Activated gamma-delta T cell (primary cell): ENCODE measurements around the gene DDIT3.
"Not testable (repeated sequence)": the region's sequence is repeated elsewhere in the genome, so short reads cannot be mapped to it uniquely, and the experiment has no call there.

ENCODE experiments used
- DNase-seq: peaks from one replicate; lab custom pipeline; 2025; lab: John Stamatoyannopoulos, UW
- total RNA-seq, 2 donors: gene quantifications; one replicate each; lab custom pipeline; 2026; lab: John Stamatoyannopoulos, UW

The DDIT3 gene
- 37.3 to 39.8 reads per million in 2 donors for total RNA-seq

- DNase-seq: peak; percentile 99
These were observed at the start of gene DDIT3 for GRCh38 chr12:57520053-57520818. Gene DDIT3 (minus strand): TSS chr12:57520514. CDS start chr12:57517406, 3,108 bp downstream.

- DNase-seq: no peak
These were observed 49.5 kb upstream of the DDIT3 start for GRCh38 chr12:57569858-57570257.

GRCh38 chr12:57568838-57569237 lies 48.5 kb upstream of the DDIT3 start:
- no peak for DNase-seq

GRCh38 chr12:57564178-57564740 lies 43.9 kb upstream of the DDIT3 start:
- DNase-seq: no peak

- DNase-seq: no peak
These were observed 43.0 kb upstream of the DDIT3 start for GRCh38 chr12:57563358-57563757.

- DNase-seq: not testable (repeated sequence)
These were observed 40.8 kb upstream of the DDIT3 start for GRCh38 chr12:57561117-57561516.

- no peak for DNase-seq
These were observed 40.2 kb upstream of the DDIT3 start for GRCh38 chr12:57560516-57560915.

- DNase-seq: no peak
These were observed 38.5 kb upstream of the DDIT3 start for GRCh38 chr12:57558864-57559263.

GRCh38 chr12:57554897-57555296 lies 34.6 kb upstream of the DDIT3 start:
- no peak for DNase-seq

GRCh38 chr12:57554453-57554852 lies 34.1 kb upstream of the DDIT3 start:
- DNase-seq: no peak

GRCh38 chr12:57553343-57554202 lies 33.3 kb upstream of the DDIT3 start:
- no peak for DNase-seq

GRCh38 chr12:57552835-57553313 lies 32.6 kb upstream of the DDIT3 start:
- DNase-seq: no peak

- DNase-seq: no peak
These were observed 32.0 kb upstream of the DDIT3 start for GRCh38 chr12:57552306-57552651.

GRCh38 chr12:57551637-57552305 lies 31.5 kb upstream of the DDIT3 start:
- DNase-seq: no peak

GRCh38 chr12:57550641-57551549 lies 30.6 kb upstream of the DDIT3 start:
- DNase-seq: no peak

GRCh38 chr12:57549909-57550640 lies 29.8 kb upstream of the DDIT3 start, which contains the start of gene KIF5A:
Gene KIF5A (plus strand): TSS chr12:57550044. CDS start chr12:57550272, 228 bp downstream.
- peak; percentile 35 for DNase-seq

GRCh38 chr12:57549203-57549908 lies 29.0 kb upstream of the DDIT3 start:
- no peak for DNase-seq

GRCh38 chr12:57548488-57548887 lies 28.2 kb upstream of the DDIT3 start:
- no peak for DNase-seq

- DNase-seq: no peak
These were observed 27.6 kb upstream of the DDIT3 start for GRCh38 chr12:57548013-57548315.
